ENCODE data around the gene RARRES1. TPM values are rescaled to one million over a fixed set of nuclear protein-coding genes. Genes with fewer than 3 reads are reported as not detected.

Gene RARRES1
- total and polyA plus RNA-seq, 7 donors, result 0.69 to 28.1 (median 2.9) TPM

GRCh38 chr3:158745551-158745950 is 13.3 kb upstream of the RARRES1 start:
- no peaks in the 10 kb centered on the region for H3K4me1 ChIP-seq
- H3K36me3 ChIP-seq (ENCODE audit: insufficient read depth in 1 of 2, low read depth in 1 of 2), result peaks cover 0 to 69% of the 10 kb centered on the region in 2 donors
- no peak overlapping the region for H3K4me3 ChIP-seq
- no peaks in the 10 kb centered on the region for H3K27me3 ChIP-seq (ENCODE audit: insufficient read depth in 3 of 3, low read length in 2 of 3)
- H3K27ac ChIP-seq, result no peak overlapping the region
- ATAC-seq, result no peak
- WGBS, 3 donors, result 74 to 92% (median 84%) methylated on average over 1 of the region's 1 CpG
- TF ChIP-seq CTCF (IDR thresholded peaks at IDR 0.05), result no peak
- DNase-seq, result no peak
- intact Hi-C loops (cut with DNase I), result no loop called here
- H3K9me3 ChIP-seq, result no peaks in the 10 kb centered on the region

- WGBS, 3 donors, result 92 to 95% (median 93%) methylated on average over 4 of the region's 4 CpGs
- Histone ChIP-seq H3K27me3 (ENCODE audit: insufficient read depth in 3 of 3, low read length in 2 of 3) (no peaks in the 10 kb centered on the region), H3K9me3 (no peaks in the 10 kb centered on the region), H3K4me3 (no peak overlapping the region), H3K36me3 (ENCODE audit: insufficient read depth in 1 of 2, low read depth in 1 of 2) (peaks cover 0 to 72% of the 10 kb centered on the region in 2 donors), H3K27ac (no peak overlapping the region), H3K4me1 (no peaks in the 10 kb centered on the region)
- DNase-seq, result no peak
- intact Hi-C loops (cut with DNase I), result no loop called here
- no peak for ATAC-seq
- no peak for TF ChIP-seq CTCF (IDR thresholded peaks at IDR 0.05)
These were observed 12.5 kb upstream of the RARRES1 start for GRCh38 chr3:158744567-158745288.

GRCh38 chr3:158743664-158744566 is 11.7 kb upstream of the RARRES1 start:
- H3K27me3 ChIP-seq (ENCODE audit: insufficient read depth in 3 of 3, low read length in 2 of 3), result no peaks in the 10 kb centered on the region
- no peak overlapping the region for H3K27ac ChIP-seq
- ATAC-seq (no peak), DNase-seq (no peak)
- TF ChIP-seq CTCF (IDR thresholded peaks at IDR 0.05), result no peak
- H3K9me3 ChIP-seq, result no peaks in the 10 kb centered on the region
- H3K36me3 ChIP-seq (ENCODE audit: insufficient read depth in 1 of 2, low read depth in 1 of 2), result peaks cover 0 to 66% of the 10 kb centered on the region in 2 donors
- H3K4me1 ChIP-seq, result no peaks in the 10 kb centered on the region
- 84 to 96% (median 96%) methylated on average over 5 of the region's 5 CpGs for WGBS, 3 donors
- no peak overlapping the region for H3K4me3 ChIP-seq
- intact Hi-C loops (cut with DNase I), result no loop called here

GRCh38 chr3:158742871-158743663 is 10.8 kb upstream of the RARRES1 start:
- Histone ChIP-seq H3K36me3 (ENCODE audit: insufficient read depth in 1 of 2, low read depth in 1 of 2) (peaks cover 0 to 62% of the 10 kb centered on the region in 2 donors), H3K4me3 (no peak overlapping the region), H3K9me3 (no peaks in the 10 kb centered on the region), H3K27ac (no peak overlapping the region), H3K4me1 (no peaks in the 10 kb centered on the region), H3K27me3 (ENCODE audit: insufficient read depth in 3 of 3, low read length in 2 of 3) (no peaks in the 10 kb centered on the region)
- intact Hi-C loops (cut with DNase I), result no loop called here
- ATAC-seq, result no peak
- DNase-seq, result no peak
- WGBS, 3 donors, result 72 to 83% (median 73%) methylated on average over 4 of the region's 4 CpGs
- no peak for TF ChIP-seq CTCF (IDR thresholded peaks at IDR 0.05)

All from psoas muscle (tissue), 8 donors.